Fibroblast of the aortic adventitia (primary cell): ENCODE data around the gene FMNL2. TPM values are rescaled to one million over a fixed set of nuclear protein-coding genes. Genes with fewer than 3 reads are reported as not detected.

Experiments
- DNase-seq: peaks from one replicate; pipeline ENCODE4 v3.0.0-alpha.2; 2010; ENCODE audit warnings: low read depth
- H3K4me3 ChIP-seq: 2 replicates; pipeline ENCODE4 v1.5.1; 2011; ENCODE audit warnings: low read depth, mild to moderate bottlenecking, control low read depth, low read length, moderate library complexity
- CTCF ChIP-seq: IDR thresholded peaks from 2 replicates; pipeline ENCODE4 v1.5.1; 2011; ENCODE audit warnings: mild to moderate bottlenecking, low read length, control low read depth, inconsistent platforms; ENCODE audit not compliant: insufficient read depth
- total RNA-seq: library from RNA; depleted of rRNA; stranded (reverse); fragments of >200 nt; gene quantifications from 2 replicates; pipeline ENCODE4 v1.2.3, GENCODE V29; 2012; ENCODE audit warnings: low replicate concordance

FMNL2 gene
- total RNA-seq, 1 donor, result 23.6 TPM

GRCh38 chr2:152492911-152493310 lies 157.9 kb downstream of the FMNL2 start:
- DNase-seq, result peak; percentile 41
- no peak overlapping the region for H3K4me3 ChIP-seq
- no peak for TF ChIP-seq CTCF

- no peak for TF ChIP-seq CTCF
- DNase-seq, result no peak
- H3K4me3 ChIP-seq, result no peak overlapping the region
Measured at GRCh38 chr2:152493417-152493816, 158.4 kb downstream of the FMNL2 start.

GRCh38 chr2:152493945-152494528 lies 159.1 kb downstream of the FMNL2 start:
- TF ChIP-seq CTCF, result no peak
- DNase-seq, result no peak
- H3K4me3 ChIP-seq, result no peak overlapping the region

- TF ChIP-seq CTCF, result no peak
- no peak overlapping the region for H3K4me3 ChIP-seq
- DNase-seq, result no peak
Measured at GRCh38 chr2:152496371-152496770, 161.4 kb downstream of the FMNL2 start.

GRCh38 chr2:152497481-152498052 lies 162.6 kb downstream of the FMNL2 start:
- no peak overlapping the region for H3K4me3 ChIP-seq
- TF ChIP-seq CTCF, result no peak
- peak; percentile 93 for DNase-seq

GRCh38 chr2:152499331-152499816 lies 164.4 kb downstream of the FMNL2 start:
- DNase-seq, result peak; percentile 43
- H3K4me3 ChIP-seq, result no peak overlapping the region
- TF ChIP-seq CTCF, result no peak
